Fibroblast of the aortic adventitia (primary cell): ENCODE data around the gene FAM20A. TPM values are rescaled to one million over a fixed set of nuclear protein-coding genes. Genes with fewer than 3 reads are reported as not detected.
"Not testable (repeated sequence)": the region's sequence is repeated elsewhere in the genome, so short reads cannot be mapped to it uniquely, and the experiment has no call there.

Experiments used
- DNase-seq: peaks from one replicate; pipeline ENCODE4 v3.0.0-alpha.2; 2010; ENCODE audit warnings: low read depth
- H3K4me3 ChIP-seq: 2 replicates; pipeline ENCODE4 v1.5.1; 2011; ENCODE audit warnings: low read depth, mild to moderate bottlenecking, control low read depth, low read length, moderate library complexity
- total RNA-seq: library from RNA; depleted of rRNA; stranded (reverse); fragments of >200 nt; gene quantifications from 2 replicates; pipeline ENCODE4 v1.2.3, GENCODE V29; 2012; ENCODE audit warnings: low replicate concordance
- TF ChIP-seq, protein P1 (sequence below): IDR thresholded peaks from 2 replicates; pipeline ENCODE4 v1.5.1; 2011; ENCODE audit warnings: mild to moderate bottlenecking, low read length, control low read depth, inconsistent platforms; ENCODE audit not compliant: insufficient read depth

FAM20A gene
- total RNA-seq, 1 donor, result 10.5 TPM

DNA sequence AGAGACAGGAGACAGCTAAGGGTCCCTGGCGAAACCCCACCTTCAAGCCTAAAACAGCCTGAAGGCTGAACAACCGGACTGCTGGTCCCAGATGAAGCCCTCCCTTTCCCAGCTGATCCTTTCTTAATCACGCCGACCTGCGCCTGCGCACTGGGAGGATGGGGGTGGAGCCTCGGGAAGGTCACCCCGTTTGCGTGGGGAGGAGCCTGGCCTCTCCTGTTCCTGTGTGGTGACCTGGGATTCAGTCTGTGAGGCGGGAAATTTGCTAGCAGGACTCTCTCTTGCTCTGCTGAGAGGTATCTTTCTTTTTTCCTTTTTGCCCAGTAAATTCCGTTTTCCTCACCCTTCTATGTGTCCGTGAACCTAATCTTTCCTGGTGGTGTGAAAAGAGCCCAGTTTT lies 9.6 kb downstream of the FAM20A start:
- TF ChIP-seq, protein P1, sequence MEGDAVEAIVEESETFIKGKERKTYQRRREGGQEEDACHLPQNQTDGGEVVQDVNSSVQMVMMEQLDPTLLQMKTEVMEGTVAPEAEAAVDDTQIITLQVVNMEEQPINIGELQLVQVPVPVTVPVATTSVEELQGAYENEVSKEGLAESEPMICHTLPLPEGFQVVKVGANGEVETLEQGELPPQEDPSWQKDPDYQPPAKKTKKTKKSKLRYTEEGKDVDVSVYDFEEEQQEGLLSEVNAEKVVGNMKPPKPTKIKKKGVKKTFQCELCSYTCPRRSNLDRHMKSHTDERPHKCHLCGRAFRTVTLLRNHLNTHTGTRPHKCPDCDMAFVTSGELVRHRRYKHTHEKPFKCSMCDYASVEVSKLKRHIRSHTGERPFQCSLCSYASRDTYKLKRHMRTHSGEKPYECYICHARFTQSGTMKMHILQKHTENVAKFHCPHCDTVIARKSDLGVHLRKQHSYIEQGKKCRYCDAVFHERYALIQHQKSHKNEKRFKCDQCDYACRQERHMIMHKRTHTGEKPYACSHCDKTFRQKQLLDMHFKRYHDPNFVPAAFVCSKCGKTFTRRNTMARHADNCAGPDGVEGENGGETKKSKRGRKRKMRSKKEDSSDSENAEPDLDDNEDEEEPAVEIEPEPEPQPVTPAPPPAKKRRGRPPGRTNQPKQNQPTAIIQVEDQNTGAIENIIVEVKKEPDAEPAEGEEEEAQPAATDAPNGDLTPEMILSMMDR, result no peak
- no peak overlapping the region for H3K4me3 ChIP-seq
- no peak for DNase-seq

DNA sequence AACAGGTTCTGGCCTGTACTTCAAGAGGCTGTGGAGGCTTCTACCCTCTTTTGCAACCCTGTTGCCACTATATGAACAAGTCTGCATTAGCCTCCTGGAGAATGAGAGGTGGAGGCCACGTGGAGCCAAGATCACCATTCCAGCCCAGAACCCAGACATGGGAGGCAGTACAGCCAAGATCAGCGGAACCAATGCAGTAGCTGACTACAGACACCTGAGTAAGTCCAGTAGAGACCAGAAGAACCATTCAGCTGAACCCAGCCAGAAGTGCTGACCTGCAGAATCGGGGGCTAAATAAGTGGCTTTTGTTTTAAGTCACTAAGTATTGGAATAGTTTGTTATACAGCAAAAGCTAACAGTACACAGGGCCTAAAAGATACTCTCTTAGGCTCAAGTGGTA lies 12.1 kb downstream of the FAM20A start:
- H3K4me3 ChIP-seq, result no peak overlapping the region
- TF ChIP-seq, protein P1, result no peak
- no peak for DNase-seq

DNA sequence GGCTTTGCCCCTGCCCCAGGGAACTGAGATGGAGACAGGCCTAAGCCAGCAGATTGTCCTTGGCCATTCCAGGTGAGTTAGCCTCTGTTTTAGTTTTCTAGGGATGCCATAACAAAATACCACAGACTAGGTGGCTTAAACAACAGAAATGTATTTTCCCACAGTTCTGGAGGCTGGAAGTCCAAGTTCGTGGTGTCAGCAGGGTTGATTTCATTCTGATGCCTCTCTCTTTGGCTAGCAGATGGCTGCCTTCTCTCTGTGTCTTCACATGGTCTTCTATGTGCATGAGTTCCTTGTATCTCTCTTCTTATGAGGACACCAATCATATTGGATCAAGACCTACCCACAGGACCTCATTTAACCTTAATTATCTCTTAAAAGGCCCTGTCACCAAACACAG lies 12.8 kb downstream of the FAM20A start:
- TF ChIP-seq, protein P1, result no peak
- H3K4me3 ChIP-seq, result no peak overlapping the region
- no peak for DNase-seq

DNA sequence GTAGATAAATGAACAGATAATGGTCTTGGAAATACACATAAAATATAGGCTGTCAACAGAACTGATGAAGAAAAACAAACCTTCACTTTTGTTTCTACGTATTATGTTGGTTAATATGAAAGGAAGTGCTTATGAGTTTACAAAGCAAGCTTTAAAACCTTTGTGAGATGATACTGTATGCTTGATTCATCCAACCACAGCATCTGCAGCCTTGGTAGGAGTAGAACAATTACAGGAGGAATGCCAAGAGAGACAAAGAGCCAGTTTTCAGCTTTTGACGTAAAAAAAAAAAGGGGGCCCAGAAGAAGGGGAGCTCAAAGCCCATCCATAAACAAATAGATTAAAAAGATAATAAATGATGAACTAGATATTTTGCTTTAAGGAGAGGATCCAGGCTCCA lies 13.3 kb downstream of the FAM20A start:
- DNase-seq, result peak; percentile 68
- H3K4me3 ChIP-seq, result no peak overlapping the region
- TF ChIP-seq, protein P1, result no peak

DNA sequence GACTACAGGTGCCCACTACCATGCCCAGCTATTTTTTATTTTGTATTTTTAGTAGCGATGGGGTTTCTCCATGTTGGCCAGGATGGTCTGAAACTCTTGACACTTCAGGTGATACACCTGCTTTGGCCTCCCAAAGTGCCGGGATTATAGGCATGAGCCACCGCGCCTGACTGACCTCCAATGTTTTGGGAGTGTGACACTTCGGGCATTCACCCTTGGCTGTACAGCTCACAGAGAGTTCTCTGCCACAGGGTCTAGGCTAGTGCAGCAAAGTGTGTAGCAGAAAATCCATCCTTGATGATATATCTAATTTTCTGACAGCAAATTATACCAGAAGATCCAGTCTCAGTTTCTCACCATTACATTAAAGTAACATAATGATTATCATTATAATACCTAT lies 14.1 kb downstream of the FAM20A start:
- no peak overlapping the region for H3K4me3 ChIP-seq
- TF ChIP-seq, protein P1, result no peak
- no peak for DNase-seq

DNA sequence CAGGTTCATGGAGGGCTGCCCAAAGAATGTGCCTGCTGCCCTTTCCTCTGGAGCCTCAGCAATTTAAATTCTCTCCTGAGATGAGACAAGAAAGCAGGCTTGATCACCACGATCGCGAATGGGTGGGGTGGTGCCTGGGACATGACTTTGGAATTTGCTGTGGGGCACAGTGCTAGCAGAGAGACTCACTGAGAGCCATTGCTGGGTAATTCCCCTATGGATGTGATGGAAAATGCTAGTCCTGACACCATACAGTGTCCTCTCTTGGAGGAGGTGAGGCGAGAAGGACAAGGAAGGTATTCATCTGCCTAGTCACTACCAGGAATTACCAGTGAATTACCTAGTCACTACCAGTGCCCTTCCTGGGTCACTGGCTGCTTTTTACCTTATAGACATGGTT lies 15.5 kb downstream of the FAM20A start:
- no peak for DNase-seq
- H3K4me3 ChIP-seq, result no peak overlapping the region
- TF ChIP-seq, protein P1, result no peak

DNA sequence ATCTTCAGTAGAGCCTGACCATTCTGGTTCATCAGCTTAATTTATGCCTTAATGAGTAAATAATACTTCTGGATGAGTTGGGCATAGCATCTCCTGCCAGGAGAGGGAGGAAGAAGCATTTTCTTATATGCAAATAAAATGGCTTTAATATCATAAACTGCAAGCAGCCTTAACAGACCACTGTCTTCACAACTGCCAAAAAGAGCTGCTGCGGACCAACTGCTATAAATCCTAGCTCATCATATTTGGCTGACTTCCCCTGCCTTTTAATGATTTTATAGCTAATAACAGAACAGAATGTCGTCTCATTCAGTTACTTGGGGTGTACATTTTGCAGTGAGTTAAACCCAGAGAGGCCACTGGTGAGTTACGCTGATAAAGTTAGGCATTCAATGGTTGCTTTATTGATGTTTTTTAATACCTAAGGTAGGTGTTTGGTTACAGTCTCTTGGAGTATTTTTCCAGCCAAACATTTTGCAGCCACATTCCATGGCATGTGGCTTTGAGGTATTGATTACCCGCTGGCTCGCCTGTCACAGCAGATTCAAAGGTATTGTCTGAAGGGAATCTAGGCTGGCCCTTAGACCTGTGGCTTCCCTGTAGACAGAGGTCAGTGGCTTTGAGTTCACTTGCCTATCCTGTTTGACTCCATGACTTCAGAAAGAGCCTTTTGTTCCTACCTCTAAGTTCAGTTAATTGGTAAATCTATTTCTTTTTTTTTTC lies 16.4 kb downstream of the FAM20A start:
- no peak for DNase-seq
- TF ChIP-seq, protein P1, result no peak
- H3K4me3 ChIP-seq, result no peak overlapping the region

DNA sequence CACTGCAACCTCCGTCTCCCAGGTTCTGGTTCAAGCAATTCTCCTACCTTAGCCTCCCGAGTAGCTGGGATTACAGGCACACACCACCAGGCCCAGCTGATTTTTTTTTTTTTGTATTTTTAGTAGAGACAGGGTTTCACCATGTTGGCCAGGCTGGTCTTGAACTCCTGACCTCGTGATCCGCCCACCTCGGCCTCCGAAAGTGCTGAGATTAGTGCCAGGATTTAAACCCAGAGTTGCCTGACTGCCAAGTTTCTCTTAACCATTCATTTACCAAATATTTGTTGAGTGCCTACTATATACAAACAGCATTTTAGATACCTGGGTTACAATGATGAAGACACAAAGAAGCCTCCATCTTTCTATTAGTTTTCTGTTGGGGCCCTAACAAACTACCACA lies 18.3 kb downstream of the FAM20A start:
- DNase-seq, H3K4me3 ChIP-seq: not testable (repeated sequence)
